ENCODE data around the gene TEAD1.

GRCh38 chr11:12902791-12903486 lies 228.7 kb downstream of the TEAD1 start:
- TF ChIP-seq EP300 (conservative IDR thresholded peaks at IDR 0.05; ENCODE audit: poor library complexity, severe bottlenecking), result no peak
- TF ChIP-seq CTCF (IDR thresholded peaks at IDR 0.05; ENCODE audit: poor library complexity, severe bottlenecking), result no peak
- TF ChIP-seq SMC3 (conservative IDR thresholded peaks at IDR 0.05; ENCODE audit: poor library complexity), result no peak
- TF ChIP-seq POLR2AphosphoS5 (IDR thresholded peaks at IDR 0.05), result no peak
- TF ChIP-seq EZH2 (IDR thresholded peaks at IDR 0.05; ENCODE audit: borderline replicate concordance, insufficient read depth, low read length, poor library complexity, severe bottlenecking), result no peak

All from neural cell (in vitro differentiated cells).